HG03460 (cell line): ENCODE data around the gene SLC6A12.

Experiments
- ATAC-seq: cut with Tn5 transposase; IDR thresholded peaks from one replicate; pipeline ENCODE4 v1.9.1; 2021; ENCODE audit not compliant: unreplicated experiment

Gene SLC6A12

DNA sequence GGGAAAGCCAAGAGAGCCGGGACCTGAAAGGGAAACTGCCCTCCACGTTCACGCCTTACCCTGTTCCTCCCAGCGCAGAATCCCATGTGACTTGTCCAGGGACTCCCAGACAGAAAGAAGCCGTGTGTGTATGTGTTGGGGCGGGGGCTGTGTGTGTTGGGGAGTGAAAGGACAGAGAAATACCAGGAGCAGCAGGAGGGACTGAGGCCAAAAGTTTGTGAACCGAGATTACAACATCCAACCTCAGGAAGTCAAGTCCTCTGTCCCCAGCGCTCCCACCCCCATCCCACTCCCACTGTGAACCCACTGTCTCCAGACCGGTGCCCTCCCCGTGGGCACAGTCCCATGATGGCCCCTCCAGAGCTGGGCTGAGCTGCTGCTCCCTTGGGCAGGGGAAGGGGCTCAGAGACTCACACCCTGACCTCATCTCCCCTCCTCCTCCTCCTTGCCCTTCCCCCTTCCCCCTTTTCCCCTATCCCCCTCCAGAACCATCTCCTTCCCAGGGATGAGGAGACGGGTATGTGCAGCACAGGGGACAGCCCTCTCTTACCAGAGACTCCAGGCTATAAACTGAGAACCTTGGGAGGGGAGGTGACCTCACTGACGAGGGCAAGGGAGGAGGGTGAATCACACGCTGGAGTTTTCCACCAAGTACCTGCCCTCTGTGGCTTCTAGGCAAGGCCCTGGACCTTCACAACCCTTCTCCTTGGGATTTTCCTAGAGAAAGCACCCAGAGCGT lies at the start of gene SLC6A12:
Gene SLC6A12, minus strand, starts transcription at position 155 of the 739 bp plus-strand sequence. CDS start 4,171 bp downstream, outside the sequence.
- no peak for ATAC-seq

DNA sequence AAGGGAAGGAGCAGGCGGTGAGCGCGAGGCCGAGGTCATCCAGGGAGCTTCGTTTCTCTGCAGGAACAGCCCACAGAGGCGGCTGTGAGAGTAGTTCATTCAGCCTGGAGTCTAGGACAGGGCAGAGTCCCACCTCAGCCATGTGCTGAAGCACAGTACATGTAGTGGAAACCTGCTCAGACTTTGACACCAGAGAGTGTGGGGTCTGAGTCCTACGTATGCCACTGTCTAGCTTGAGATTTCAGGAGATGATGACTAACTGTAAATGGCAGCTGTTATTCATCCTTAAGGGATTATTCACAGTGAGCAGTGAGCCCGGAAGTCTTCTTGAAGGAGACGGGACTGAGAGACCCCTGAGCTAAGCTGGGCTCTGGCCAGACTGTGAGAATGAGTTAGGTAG lies 49.6 kb upstream of the SLC6A12 start:
- no peak for ATAC-seq

DNA sequence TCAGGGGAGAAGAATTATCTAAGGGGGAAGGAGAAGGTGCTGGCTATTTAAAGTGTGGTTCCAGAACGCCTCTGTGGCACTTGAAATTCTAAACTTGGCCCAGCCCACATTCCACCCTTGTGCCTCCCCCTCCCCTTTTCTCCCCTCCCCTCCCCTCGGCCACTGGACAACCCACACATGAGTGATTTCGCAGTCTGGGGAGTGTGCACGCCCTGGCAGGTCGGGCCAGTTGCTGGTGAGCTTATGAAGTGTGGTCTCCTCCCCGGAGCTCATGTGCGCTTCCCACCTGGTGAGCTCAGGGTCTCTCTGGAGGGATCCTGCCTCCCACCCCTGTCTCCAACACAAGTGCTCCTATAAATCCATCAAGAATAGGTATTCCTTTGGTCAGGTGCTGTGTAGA lies 48.9 kb upstream of the SLC6A12 start, which contains the start of gene SLC6A13:
Gene SLC6A13, minus strand, starts transcription at position 20 of the 400 bp plus-strand sequence. CDS start 2,784 bp downstream, outside the sequence.
- ATAC-seq, result no peak

DNA sequence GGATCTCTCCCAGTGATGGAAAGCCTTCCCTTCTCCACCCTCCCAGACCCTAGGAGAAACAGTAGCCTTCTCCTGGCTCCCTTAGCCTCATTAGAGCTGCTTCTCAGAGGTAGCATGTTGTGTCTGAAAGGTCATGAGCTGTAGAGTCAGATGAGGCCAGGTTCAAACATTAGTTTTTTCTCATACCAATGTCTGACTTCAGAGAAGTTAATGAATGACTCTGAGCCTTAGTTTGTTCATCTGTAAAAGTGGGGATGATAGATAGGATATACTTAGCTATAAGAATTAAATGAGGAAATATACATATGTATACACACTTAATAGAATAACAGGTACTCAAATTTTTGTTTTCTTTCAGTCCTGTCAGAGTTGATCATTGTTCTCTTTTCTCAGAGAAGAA lies 48.2 kb upstream of the SLC6A12 start:
- ATAC-seq, result no peak

DNA sequence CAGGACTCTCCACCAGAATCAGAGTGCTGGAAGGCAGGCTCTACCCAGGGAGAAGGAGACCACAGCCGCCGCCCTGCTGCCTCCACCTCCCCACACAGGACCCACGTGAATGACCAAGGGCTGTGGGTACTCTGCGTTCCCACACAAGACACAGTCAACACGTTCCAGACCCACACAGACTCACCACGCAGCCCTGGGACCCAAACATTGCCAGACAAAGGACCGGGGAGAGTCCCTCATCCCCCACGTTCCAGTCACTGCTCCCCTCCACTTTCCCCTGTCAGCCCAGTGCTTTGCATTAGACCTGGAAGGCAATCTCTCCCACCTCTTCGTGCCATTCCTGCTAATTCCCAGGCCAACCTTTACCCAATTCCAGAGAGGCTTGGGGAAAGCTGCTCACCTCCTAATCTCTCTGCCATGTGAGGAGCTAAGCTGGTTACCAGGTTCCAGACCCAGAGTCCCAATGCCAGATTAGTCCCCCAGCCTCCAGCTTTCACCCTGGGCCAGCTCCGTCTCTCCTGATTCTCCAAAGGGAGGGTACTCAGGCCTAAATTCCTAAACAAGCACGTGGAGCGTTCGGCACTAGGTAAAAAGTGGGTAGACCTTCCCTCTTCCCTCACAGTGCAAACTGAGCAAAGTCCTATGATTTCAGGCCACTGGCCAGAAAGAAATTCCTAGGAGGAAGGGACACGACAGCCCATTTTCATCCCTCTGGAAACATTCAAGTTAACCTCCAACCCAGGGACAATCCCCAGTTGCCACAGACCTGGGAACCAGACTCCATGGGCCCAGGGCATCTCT lies 43.8 kb upstream of the SLC6A12 start:
- no peak for ATAC-seq

DNA sequence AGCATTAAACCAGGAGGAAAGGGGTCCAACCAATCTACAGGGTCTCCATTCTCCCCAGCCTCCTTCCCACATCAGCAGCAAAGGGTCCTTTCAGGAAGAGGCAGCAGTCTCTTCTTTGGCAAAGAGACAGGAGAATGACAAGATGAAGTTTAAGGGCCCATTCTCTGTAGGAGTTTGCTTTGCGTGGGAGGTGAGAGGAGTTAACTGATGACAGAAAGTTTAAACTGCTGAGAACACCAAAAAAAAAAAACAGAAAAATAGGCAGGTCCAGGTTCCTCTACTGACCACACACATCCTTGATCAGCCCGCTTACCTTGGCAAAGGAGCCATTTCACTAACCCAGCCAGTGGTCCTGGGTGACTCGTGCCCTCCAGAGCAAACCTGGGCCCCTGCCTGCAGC lies 43.0 kb upstream of the SLC6A12 start:
- ATAC-seq, result no peak

DNA sequence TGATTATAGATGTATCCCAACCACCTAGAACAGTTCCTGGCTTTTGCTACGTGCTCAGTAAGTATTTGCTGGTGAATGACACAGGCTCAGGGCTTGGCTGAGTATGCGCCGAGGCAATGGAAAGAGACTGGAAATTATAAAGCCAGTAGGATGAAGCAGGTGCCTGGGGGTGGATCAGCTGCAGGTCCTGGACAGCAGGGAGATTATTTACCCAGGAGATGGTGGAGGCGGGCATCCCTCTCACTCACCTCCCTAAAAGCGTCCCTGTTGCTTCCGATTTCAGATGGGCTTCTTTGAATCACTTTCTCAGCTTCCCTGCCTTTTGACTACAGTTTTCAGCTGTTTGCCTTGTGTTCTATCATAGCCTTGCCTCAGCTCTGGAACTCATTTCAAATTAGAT lies 42.3 kb upstream of the SLC6A12 start:
- no peak for ATAC-seq

DNA sequence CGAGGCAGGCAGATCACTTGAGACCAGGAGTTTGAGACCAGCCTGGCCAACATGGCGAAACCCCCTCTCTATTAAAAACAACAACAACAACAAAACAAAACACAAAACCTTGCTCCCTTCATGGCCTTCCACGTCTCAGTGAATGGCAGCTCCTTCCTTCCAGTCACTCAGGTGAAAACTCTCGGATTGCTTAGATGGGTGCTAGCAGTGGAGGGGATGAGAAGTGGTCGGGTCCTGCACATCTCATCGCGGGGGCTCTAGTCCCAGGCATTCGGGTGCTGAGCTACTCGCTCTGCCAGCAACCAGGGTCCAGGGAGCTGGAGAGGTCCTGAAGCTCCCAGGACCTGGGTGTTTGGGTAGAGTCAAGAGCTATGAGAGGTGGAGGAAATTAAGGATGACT lies 41.0 kb upstream of the SLC6A12 start:
- no peak for ATAC-seq

DNA sequence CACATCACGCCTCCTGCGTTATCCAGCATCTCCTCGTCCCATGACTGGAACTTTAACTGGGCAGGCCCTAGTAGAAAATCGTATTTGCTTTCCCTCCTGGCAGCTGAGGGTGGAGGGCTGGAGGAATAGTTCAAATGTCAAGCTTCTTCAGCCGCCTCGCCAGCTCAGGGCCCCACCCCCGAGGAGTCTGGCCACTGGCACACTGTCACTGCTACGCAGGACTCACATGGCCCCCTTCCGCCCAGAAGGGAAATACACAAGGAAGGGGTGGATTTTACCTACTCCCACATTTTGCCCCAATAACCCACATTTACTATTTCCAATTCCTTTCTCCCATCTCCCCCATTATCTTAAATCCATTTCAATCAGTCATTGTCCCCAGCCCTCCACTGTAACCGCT lies 40.1 kb upstream of the SLC6A12 start:
- no peak for ATAC-seq

DNA sequence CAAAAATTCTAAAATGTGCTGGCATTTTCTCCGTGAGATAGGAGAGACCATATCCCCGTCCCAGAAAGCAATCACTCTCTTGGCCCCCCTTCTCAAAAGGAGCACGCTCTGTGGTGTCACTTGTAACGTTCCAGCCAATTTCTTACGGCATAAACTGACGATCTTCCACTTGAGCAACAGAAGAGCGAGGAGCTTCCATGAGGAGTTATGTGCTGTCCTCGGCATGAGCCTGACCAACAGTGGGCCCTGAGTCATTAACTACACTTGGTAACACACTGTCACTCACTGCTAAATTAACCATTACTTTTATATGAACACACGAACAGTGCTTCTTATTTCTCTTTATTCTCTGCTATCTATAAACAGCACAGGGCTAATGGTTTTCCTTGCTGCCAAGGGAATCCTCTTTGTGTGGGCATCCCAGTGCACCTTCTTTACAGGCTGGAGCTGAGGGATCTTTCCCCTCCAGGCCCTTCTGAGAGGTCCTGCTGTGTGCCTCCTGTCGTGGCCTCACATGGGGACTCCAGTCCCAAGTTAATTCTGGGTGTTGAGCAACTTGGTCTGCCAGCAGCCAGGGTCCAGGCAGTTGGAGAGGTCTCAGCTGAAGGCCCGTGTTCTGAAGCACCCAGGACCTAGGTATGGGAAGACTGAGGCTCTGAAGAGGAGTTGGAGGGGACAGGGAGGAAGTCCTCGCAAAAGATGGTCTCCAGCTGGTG lies 39.3 kb upstream of the SLC6A12 start:
- no peak for ATAC-seq

DNA sequence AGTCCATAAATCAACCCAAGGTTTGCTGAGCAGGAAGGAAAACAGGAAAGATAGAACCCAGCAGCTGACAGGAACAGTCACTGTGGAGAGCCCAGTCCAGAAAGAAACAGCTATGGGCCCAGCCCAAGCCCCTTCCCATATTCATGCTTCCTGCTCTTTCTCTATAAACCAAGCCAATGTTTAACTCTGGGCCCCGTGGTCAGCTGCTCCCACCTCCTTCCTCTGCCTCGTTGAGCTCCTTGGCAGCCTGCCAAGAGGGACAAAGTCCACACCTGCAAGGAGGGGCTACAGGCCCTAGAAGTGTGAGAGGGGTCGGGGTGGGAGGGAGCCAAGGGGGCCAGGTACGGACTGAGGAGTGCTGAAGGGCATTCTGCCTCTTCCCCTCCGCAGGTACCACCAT lies 38.7 kb upstream of the SLC6A12 start:
- no peak for ATAC-seq

DNA sequence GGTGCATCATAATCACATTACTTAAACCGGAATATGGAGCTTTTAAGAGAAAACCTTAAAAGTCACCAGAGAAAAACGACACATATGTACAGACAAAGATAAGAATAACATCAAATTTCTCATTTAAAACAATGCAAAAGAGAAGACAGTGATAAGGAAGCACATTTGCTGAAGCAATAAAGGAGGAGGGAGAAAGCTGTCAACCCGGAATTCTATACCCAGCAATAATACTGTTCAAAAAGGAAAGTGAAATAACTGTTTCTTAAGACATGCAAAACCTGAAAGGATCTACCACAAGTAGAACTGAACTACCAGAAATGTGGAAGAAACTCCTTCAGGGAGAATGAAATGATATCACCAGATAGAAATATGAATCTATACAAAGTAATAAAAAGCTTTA lies 33.3 kb upstream of the SLC6A12 start:
- no peak for ATAC-seq

DNA sequence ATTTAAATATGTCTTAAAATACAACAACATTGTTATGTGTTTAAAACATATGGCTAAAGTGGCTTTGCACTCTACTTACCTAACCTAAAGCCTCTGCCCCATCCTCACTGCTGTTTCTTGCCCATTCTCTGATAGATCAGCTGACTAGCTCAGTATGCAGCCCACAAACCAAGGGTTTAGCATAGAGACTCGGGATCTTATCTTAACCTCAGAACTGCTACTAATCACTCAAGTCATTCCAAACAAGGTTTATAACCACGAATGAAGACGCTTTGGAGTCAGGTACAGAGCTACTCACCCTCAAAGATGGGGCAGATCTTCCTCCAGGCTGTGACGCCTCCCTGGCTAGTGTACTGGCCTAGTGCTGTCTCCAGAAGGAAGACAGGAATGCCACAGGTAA lies 29.4 kb upstream of the SLC6A12 start:
- ATAC-seq, result no peak

DNA sequence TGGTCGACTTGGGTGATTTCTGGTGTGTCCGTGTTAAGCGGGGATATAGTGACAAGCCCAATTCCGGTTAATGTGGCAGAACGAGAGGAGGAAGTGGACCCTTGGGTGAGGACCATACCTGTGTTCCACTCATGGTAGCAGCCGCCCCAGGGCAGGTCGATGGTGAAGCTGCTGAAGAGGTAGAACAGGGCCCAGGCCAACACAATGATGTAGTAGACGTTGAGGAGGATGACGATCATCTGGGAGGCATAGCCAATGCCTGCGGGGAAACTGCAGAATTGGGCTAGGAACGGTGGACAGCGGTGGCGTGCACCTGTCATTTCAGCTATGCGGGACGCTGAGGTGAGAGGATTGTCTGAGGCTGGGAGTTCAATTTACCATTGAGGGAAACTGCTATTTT lies 28.5 kb upstream of the SLC6A12 start:
- no peak for ATAC-seq

DNA sequence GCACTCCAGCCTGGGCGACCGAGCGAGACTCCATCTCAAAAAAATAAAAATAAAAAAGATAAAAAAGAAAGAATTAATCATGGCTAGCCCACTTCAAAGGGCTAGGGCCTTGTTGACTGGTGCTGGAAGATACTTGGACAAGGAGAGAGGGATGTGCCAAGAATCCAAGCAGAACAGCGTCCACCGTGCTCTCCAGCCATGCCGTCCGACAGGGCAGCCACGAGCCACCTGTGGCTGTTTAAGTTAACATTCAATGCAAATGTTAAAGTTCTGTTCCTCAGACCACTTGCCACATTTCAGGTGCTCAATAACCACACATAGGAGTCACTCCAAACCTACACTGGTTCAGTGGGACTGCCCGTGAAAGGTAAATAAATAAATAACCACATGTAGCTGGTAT lies 27.3 kb upstream of the SLC6A12 start:
- no peak for ATAC-seq

DNA sequence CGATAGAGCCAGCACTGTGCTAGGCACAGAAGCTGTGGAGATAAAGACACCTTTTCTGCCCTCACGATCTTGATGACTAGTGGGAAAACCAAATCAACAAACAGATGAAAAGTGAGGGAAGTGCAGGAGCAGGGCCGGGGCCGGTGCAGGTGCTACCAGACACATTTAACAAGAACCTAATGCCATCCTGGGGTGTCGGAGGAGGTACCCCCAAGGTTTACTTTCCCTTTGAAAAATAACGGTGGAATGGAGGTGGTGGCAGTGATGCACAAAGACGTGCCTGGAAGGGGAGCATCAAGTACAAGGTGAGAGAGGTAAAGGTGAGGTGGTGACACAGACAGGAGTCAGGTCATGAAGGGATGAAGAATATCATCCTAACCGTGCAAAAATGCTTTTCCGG lies 26.6 kb upstream of the SLC6A12 start:
- no peak for ATAC-seq

DNA sequence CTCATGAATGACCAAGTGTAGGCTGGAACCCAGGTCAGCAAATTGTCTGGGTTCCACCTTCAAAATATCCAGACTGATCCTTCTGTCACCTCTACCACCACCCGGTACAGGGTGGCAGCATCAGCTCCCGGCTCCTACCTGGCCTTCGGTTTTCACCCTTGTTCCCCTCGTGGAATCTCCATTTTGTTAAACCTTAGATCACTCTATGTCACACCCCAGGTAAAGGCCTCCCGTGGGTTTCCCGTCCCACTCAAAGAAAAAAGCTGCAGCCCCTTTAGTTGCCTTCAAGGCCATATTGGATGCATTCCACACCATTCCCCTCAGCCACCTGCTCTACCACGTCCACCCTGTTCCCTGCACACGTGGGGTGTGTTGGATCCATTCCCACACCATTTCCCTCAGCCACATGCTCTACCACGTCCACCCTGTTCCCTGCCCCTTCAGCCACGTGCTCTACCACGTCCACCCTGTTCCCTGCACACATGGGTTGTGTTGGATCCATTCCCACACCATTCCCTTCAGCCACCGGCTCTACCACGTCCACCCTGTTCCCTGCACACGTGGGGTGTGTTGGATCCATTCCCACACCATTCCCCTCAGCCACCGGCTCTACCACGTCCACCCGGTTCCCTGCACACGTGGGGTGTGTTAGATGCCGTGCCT lies 24.9 kb upstream of the SLC6A12 start:
- no peak for ATAC-seq

DNA sequence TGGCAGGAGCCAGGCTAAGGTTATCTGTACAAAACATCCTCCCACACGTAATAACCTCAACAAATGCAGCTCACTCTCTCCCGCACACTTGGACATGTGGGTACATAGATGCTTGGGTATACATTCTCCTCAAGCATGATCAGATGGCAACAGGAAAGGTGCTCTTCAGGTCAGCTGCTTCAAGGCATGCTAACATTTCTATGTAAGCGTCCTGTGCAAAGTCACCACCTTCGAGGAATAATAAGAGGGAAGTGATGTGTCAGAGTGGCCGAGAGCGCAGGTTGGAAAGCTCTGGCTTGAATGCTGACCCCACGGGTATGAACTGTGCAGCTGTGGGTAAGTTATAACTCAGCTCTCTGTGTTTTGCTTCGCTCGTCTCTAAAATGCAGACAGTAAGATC lies 24.2 kb upstream of the SLC6A12 start:
- ATAC-seq, result no peak

DNA sequence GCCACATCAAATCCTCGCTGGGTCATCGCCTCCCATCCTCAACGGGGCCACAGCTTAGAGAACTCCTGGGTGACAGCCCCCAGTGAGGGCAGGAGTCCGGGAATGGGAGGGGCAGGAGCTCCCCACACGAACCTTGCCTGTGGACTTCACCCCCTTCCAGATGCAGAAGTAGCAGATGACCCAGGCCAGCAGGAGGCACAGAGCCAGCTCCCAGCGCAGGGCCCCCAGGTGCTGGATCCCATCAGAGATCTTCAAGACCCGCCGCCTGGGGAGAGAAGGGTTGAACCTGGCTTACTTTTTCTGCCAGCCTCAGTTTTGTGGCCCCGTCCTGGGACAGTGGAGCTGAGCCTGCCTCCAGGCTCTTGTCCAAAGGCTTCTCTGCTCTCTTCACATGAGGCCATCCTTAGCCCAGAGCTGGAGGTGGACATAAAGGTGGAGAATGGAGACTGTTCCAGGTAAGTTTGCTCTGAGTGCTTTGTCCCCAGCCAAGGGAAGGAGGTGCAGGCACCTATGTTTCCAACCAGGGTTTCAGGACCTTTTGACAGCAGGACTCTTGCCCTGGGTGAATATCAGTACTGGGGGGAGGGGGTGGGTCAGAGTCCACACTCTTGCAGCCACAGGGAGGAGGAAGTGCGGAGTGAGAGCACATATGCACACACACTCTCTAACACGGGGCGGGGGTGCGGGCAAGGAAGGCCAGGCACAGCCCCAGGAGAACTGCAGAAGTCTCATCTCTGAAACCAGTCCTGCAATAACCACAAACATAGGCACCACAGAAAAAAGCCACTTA lies 23.3 kb upstream of the SLC6A12 start:
- no peak for ATAC-seq

DNA sequence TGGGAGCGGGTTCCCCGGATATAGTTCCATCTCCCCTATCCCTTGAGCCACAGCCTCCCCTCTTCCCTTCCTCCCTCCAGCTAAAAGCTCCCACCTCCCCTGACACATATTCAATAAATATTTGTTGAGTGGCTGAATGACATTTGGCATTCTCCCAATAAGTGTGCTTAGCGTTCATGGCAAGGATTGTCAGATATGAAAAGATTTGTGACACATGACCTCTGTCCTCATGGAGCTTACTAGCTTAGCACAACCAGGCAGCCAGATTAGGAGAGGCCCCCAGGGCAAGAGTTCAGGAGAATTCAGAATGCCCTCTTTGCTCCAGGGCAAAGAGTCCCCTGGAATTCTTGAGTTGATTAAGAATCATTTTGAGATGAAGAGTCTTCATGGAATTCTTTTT lies 22.5 kb upstream of the SLC6A12 start:
- no peak for ATAC-seq
